Measurements from ENCODE around the gene SIRT6. TPM values are rescaled to one million over a fixed set of nuclear protein-coding genes. Genes with fewer than 3 reads are reported as not detected.
A peak's percentile ranks its signal among the peaks of the same experiment; 100 is the strongest.

The SIRT6 gene
- total RNA-seq, 1 experiment from 2014 or later = 22.9 TPM

DNA sequence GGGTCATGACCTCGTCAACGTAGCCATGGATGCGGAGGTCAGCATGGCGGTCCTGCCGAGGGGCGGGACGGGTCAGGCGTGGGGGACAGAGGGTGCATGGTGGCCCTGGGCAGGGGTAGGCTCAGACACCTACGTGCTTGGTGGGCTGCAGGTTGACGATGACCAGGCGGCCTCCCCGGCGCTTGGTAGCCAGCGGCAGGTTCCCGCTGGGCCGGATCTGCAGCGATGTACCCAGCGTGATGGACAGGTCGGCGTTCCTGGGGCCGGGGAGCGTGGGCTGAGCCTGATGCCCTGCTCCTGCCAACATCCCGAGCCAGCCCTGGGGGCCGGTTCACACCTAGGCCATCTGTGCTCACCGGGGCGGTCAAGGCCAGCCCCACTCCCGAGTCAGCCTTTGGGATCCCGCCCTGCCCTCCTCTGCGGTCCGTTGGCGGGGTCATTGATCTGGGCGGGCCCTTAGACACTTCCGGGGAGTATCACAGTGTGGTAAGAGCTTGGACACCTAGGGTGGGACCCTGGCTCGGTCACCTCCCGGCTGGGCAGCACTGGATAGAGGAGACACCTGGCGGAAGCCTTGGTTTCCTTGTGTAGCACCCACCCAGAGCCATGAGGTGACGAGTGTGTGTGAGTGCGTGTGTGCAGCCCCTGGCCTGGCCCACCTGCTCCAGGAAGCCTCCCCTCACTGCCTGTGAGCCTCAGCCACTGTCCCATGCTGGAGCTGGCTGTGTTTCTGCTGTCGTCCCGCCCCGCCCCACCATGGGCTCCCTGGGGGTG, 7.3 kb downstream of the SIRT6 start:
- Mint-ChIP-seq H3K27me3 (ENCODE audit: unreplicated experiment) (peaks cover 29% of the 10 kb centered on the region), H3K9me3 (ENCODE audit: low read depth, unreplicated experiment) (no peaks in the 10 kb centered on the region), H3K36me3 (ENCODE audit: insufficient read depth, unreplicated experiment) (peaks cover 15% of the 10 kb centered on the region), H3K4me3 (ENCODE audit: low read depth, unreplicated experiment) (no peak overlapping the region), H3K4me1 (ENCODE audit: low read depth, unreplicated experiment) (no peaks in the 10 kb centered on the region), H3K27ac (ENCODE audit: unreplicated experiment) (no peak overlapping the region)
- TF ChIP-seq, protein P1, sequence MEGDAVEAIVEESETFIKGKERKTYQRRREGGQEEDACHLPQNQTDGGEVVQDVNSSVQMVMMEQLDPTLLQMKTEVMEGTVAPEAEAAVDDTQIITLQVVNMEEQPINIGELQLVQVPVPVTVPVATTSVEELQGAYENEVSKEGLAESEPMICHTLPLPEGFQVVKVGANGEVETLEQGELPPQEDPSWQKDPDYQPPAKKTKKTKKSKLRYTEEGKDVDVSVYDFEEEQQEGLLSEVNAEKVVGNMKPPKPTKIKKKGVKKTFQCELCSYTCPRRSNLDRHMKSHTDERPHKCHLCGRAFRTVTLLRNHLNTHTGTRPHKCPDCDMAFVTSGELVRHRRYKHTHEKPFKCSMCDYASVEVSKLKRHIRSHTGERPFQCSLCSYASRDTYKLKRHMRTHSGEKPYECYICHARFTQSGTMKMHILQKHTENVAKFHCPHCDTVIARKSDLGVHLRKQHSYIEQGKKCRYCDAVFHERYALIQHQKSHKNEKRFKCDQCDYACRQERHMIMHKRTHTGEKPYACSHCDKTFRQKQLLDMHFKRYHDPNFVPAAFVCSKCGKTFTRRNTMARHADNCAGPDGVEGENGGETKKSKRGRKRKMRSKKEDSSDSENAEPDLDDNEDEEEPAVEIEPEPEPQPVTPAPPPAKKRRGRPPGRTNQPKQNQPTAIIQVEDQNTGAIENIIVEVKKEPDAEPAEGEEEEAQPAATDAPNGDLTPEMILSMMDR (IDR thresholded peaks at IDR 0.05; ENCODE audit: unreplicated experiment) = no peak
- intact Hi-C loops (cut with micrococcal nuclease; ENCODE audit: unreplicated experiment) = no loop called here
- CTCF ChIA-PET = no interaction called here
- BruUV-seq (replicated peaks) = no TSS peak
- no peak for DNase-seq

DNA sequence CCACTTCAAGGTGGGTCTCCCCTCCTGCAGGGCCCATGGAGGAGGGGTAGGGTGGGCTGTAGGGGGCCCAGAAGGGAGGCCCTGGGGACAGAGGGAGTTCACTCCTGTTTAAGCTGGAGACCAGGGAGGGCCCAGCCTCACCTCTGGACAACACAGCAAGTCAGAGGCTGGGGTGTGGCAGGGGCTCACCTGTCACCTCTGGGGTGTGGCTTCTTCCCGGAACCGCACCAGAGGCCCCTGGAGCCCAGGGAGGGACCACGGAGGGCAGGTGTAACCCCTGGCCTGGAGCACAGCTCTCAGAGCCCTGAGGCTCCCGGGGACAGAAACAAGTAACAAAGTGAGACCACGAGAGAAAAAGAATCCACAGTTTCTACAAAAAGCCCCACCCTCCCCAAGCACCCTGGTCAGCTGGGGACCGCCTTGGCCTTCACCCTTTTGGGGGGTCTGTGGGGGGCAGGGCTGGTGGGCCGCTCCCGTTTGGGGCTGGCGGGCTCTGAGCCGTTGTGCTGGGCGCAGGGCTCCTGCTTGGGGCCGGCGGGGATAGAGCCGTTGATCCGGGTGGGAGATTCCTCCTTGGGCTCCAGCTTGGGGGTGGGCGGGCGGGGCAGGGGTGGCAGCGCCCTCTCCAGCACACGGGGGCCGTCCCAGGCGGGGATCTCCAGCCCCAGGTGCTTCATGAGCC, 8.0 kb downstream of the SIRT6 start:
- TF ChIP-seq, protein P1 (IDR thresholded peaks at IDR 0.05; ENCODE audit: unreplicated experiment) = no peak
- Mint-ChIP-seq H3K27ac (ENCODE audit: unreplicated experiment) (no peak overlapping the region), H3K4me1 (ENCODE audit: low read depth, unreplicated experiment) (no peaks in the 10 kb centered on the region), H3K4me3 (ENCODE audit: low read depth, unreplicated experiment) (no peak overlapping the region), H3K27me3 (ENCODE audit: unreplicated experiment) (peaks cover 36% of the 10 kb centered on the region), H3K36me3 (ENCODE audit: insufficient read depth, unreplicated experiment) (peaks cover 10% of the 10 kb centered on the region), H3K9me3 (ENCODE audit: low read depth, unreplicated experiment) (no peaks in the 10 kb centered on the region)
- CTCF ChIA-PET = no interaction called here
- intact Hi-C loops (cut with micrococcal nuclease; ENCODE audit: unreplicated experiment) = no loop called here
- no peak for DNase-seq
- BruUV-seq (replicated peaks) = no TSS peak

GRCh38 chr19:4173479-4174212, 8.7 kb downstream of the SIRT6 start:
- no peaks in the 10 kb centered on the region for H3K9me3 Mint-ChIP-seq (ENCODE audit: low read depth, unreplicated experiment)
- H3K4me3 Mint-ChIP-seq (ENCODE audit: low read depth, unreplicated experiment) = no peak overlapping the region
- intact Hi-C loops (cut with micrococcal nuclease; ENCODE audit: unreplicated experiment) = no loop called here
- TF ChIP-seq, protein P1 (IDR thresholded peaks at IDR 0.05; ENCODE audit: unreplicated experiment) = no peak
- DNase-seq = no peak
- CTCF ChIA-PET = no interaction called here
- H3K36me3 Mint-ChIP-seq (ENCODE audit: insufficient read depth, unreplicated experiment) = peaks cover 5% of the 10 kb centered on the region
- H3K27ac Mint-ChIP-seq (ENCODE audit: unreplicated experiment) = no peak overlapping the region
- no peaks in the 10 kb centered on the region for H3K4me1 Mint-ChIP-seq (ENCODE audit: low read depth, unreplicated experiment)
- H3K27me3 Mint-ChIP-seq (ENCODE audit: unreplicated experiment) = peaks cover 43% of the 10 kb centered on the region
- no TSS peak for BruUV-seq (replicated peaks)

DNA sequence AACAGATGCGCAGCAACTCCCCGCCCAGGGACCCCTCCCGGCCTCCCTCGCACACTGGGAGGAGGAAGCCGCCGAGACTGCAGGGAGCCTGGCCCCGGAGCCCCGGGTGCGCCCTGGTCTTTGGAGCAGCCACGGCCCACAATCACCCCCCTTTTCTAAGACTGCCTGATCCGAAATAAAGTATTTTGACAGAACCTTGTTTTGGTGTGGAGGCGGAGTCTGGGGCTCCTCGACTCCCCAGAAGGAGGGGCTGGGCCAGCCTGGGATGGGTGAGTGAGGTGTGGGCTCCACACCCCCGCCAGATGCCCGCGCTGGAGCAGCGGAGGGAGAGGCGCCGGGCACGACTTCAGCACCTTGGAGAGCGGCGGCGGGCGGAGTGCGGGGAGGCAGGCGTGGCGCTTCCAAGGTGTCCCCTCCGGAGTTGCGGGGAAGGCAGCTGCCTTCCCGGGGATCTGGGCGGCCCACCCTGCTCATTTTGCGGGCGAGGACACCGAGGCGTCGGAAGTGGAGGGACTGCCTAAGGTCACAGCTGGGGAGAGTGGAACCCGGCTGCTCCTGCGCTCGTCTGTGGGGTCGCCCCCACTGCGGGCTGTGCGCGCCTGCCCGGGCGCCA, 9.4 kb downstream of the SIRT6 start:
- no TSS peak for BruUV-seq (replicated peaks)
- H3K36me3 Mint-ChIP-seq (ENCODE audit: insufficient read depth, unreplicated experiment) = peaks cover 5% of the 10 kb centered on the region
- no peaks in the 10 kb centered on the region for H3K4me1 Mint-ChIP-seq (ENCODE audit: low read depth, unreplicated experiment)
- no peaks in the 10 kb centered on the region for H3K9me3 Mint-ChIP-seq (ENCODE audit: low read depth, unreplicated experiment)
- TF ChIP-seq, protein P1 (IDR thresholded peaks at IDR 0.05; ENCODE audit: unreplicated experiment) = no peak
- H3K27me3 Mint-ChIP-seq (ENCODE audit: unreplicated experiment) = peaks cover 50% of the 10 kb centered on the region
- H3K27ac Mint-ChIP-seq (ENCODE audit: unreplicated experiment) = no peak overlapping the region
- CTCF ChIA-PET = no interaction called here
- peak; percentile 71 for DNase-seq
- no peak overlapping the region for H3K4me3 Mint-ChIP-seq (ENCODE audit: low read depth, unreplicated experiment)
- intact Hi-C loops (cut with micrococcal nuclease; ENCODE audit: unreplicated experiment) = no loop called here

Data from Calu3 (cell line).